GM19467 (cell line): ENCODE measurements around the gene ASAP3.
"Not testable (repeated sequence)": the region's sequence is repeated elsewhere in the genome, so short reads cannot be mapped to it uniquely, and the experiment has no call there.

Source experiments
- ATAC-seq: cut with Tn5 transposase; IDR thresholded peaks from one replicate; pipeline ENCODE4 v1.9.1; 2021; ENCODE audit warnings: mild to moderate bottlenecking, moderate library complexity; ENCODE audit not compliant: unreplicated experiment

ASAP3 gene

GRCh38 chr1:23399229-23399628, 84.8 kb downstream of the ASAP3 start:
- ATAC-seq: no peak

- no peak for ATAC-seq
Observed at GRCh38 chr1:23397908-23398307, 86.1 kb downstream of the ASAP3 start.

- no peak for ATAC-seq
Observed at GRCh38 chr1:23396380-23396779, 87.6 kb downstream of the ASAP3 start.

- no peak for ATAC-seq
Observed at GRCh38 chr1:23395849-23396248, 88.1 kb downstream of the ASAP3 start.

- ATAC-seq: no peak
Observed at GRCh38 chr1:23395154-23395724, 88.7 kb downstream of the ASAP3 start.

- no peak for ATAC-seq
Observed at GRCh38 chr1:23394684-23395083, 89.3 kb downstream of the ASAP3 start.

- no peak for ATAC-seq
Observed at GRCh38 chr1:23394181-23394580, 89.8 kb downstream of the ASAP3 start.

- ATAC-seq: no peak
Observed at GRCh38 chr1:23393706-23394105, 90.3 kb downstream of the ASAP3 start.

- no peak for ATAC-seq
Observed at GRCh38 chr1:23392125-23392855, 91.7 kb downstream of the ASAP3 start.

- ATAC-seq: no peak
Observed at GRCh38 chr1:23389837-23390321, 94.1 kb downstream of the ASAP3 start.

- ATAC-seq: no peak
Observed at GRCh38 chr1:23387494-23387893, 96.5 kb downstream of the ASAP3 start.

GRCh38 chr1:23385119-23385621, 98.8 kb downstream of the ASAP3 start:
- no peak for ATAC-seq

GRCh38 chr1:23384312-23385058, 99.5 kb downstream of the ASAP3 start:
- ATAC-seq: no peak

GRCh38 chr1:23383577-23384311, 100.2 kb downstream of the ASAP3 start:
- no peak for ATAC-seq

- ATAC-seq: no peak
Observed at GRCh38 chr1:23381233-23381885, 102.6 kb downstream of the ASAP3 start.

- ATAC-seq: no peak
Observed at GRCh38 chr1:23380719-23381118, 103.3 kb downstream of the ASAP3 start.

GRCh38 chr1:23380236-23380635, 103.7 kb downstream of the ASAP3 start:
- not testable (repeated sequence) for ATAC-seq
